Retina (tissue), 1 donor: ENCODE results near the gene CCDC178.
A peak's percentile ranks its signal among the peaks of the same experiment; 100 is the strongest.
"Not testable (repeated sequence)": the region's sequence is repeated elsewhere in the genome, so short reads cannot be mapped to it uniquely, and the experiment has no call there.

Experiments
- DNase-seq: peaks from one replicate; pipeline ENCODE4 v3.0.0-alpha.2; 2016

The CCDC178 gene

GRCh38 chr18:33350256-33350655 lies 90.3 kb downstream of the CCDC178 start:
- DNase-seq: no peak

GRCh38 chr18:33339733-33340132 lies 100.8 kb downstream of the CCDC178 start:
- not testable (repeated sequence) for DNase-seq

DNA sequence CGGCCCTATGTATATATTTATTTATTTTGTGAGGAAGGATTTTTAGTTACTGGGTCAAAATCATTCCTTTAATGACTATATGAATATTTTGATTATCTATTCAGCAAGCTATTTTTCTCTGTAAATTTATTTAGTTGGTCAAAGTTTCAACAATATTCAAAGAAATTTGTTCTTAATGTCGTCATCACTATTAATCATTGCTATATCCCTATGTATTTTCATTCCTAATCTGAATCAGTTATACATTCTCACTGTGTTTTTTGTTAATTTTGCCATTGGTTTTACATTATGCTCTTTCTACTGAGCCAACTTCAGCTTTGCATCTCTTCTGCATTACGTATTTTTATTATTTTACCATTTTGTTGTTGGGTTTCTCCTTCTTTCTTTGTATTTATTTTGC lies 105.7 kb downstream of the CCDC178 start:
- DNase-seq: no peak

- DNase-seq: no peak
Measured at GRCh38 chr18:33330711-33331110, 109.8 kb downstream of the CCDC178 start.

GRCh38 chr18:33326975-33327374 lies 113.5 kb downstream of the CCDC178 start:
- no peak for DNase-seq

GRCh38 chr18:33317640-33318039 lies 122.9 kb downstream of the CCDC178 start:
- DNase-seq: no peak

DNA sequence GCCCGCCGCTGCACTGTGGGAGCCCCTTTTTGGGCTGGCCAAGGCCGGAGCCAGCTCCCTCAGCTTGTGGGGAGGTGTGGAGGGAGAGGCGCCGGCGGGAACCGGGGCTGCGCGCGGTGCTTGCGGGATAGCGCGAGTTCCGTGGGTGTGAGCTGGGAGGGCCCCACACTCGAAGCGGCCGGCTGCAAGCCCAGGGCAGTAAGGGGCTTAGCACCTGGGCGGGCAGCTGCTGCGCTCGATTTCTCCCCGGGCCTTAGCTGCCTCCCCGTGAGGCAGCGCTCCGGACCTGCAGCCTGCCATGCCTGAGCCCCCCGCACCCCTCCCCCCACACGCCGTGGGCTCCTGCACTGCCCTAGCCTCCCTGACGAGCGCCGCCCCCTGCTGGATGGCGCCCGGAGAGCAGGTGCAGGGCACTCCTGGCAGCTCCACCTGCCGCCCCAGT lies 124.4 kb downstream of the CCDC178 start:
- no peak for DNase-seq

GRCh38 chr18:33307520-33307919 lies 133.0 kb downstream of the CCDC178 start:
- no peak for DNase-seq

- no peak for DNase-seq
Measured at GRCh38 chr18:33304277-33304676, 136.2 kb downstream of the CCDC178 start.

GRCh38 chr18:33291539-33291938 lies 149.0 kb downstream of the CCDC178 start:
- no peak for DNase-seq

DNA sequence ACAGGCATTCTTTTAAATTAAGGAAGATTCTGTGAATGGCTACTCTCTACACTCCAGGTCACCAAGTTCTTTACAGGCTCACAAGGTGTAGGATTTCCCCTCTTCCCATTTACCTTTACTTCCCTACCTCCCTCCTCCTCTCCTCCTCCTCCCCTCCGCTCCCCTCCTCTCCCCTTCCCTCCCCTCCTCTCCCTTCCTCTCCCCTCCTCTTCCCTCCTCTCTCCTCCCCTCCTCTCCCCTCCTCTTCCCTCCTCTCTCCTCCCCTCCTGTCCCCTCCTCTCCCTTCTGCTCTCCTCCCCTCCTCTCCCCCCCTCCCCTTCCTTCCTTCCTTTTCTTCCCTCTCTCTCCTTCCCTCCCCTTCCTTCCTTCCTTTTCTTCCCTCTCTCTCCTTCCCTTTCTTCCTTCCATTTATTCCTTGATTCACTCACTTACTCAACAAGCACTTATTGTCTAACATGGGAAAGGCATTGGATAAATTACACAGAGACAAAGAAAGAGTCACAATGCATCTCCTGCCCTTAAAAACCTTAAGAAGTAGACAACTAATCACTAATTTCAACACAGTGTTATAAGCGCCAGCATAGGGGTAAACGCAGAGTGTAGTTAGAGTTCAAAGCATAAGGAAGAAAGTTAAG lies 152.3 kb downstream of the CCDC178 start:
- no peak for DNase-seq

- DNase-seq: no peak
Measured at GRCh38 chr18:33282709-33283333, 157.7 kb downstream of the CCDC178 start.

- DNase-seq: no peak
Measured at GRCh38 chr18:33282142-33282541, 158.4 kb downstream of the CCDC178 start.

GRCh38 chr18:33277431-33277830 lies 163.1 kb downstream of the CCDC178 start:
- DNase-seq: no peak

- DNase-seq: no peak
Measured at GRCh38 chr18:33275843-33276242, 164.7 kb downstream of the CCDC178 start.

- DNase-seq: no peak
Measured at GRCh38 chr18:33270297-33270696, 170.2 kb downstream of the CCDC178 start.

DNA sequence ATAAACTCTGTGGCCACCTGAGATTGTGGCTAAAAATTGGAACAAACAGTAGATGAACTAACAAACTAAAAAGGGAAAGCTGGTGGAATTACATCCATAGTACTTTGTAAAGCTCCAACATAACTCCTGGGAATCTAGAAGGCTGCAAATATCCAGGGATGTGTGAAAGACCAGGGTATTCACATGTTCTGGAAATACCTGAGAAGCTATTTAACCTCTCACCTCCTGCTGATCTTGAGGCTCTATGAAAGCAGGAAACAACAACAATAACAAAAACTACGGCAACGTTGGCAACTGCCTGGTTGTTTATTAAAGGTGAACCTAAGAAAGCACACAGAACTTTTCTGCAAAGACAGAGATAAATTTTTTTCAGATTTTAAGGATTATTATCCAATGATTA lies 171.3 kb downstream of the CCDC178 start:
- no peak for DNase-seq

GRCh38 chr18:33264566-33264965 lies 176.0 kb downstream of the CCDC178 start:
- no peak for DNase-seq

DNA sequence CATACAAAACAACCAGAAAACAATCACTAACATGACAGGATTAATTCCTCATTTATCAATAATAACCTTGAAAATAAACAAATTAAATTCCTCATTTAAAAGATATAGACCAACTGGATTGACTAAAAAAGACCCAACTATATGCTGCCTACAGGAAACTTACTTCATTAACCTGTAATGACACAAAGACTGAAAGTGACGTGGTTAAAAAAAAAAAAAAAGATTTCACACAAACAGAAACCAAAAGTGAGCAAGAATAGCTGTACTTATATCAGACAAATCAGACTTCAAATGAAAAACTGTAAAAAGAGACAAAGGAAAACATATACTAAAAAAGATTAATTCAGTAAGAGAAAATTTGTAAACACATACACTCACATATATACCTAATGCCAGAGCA lies 201.2 kb downstream of the CCDC178 start:
- DNase-seq: no peak

GRCh38 chr18:33232318-33232626 lies 208.2 kb downstream of the CCDC178 start:
- no peak for DNase-seq

DNA sequence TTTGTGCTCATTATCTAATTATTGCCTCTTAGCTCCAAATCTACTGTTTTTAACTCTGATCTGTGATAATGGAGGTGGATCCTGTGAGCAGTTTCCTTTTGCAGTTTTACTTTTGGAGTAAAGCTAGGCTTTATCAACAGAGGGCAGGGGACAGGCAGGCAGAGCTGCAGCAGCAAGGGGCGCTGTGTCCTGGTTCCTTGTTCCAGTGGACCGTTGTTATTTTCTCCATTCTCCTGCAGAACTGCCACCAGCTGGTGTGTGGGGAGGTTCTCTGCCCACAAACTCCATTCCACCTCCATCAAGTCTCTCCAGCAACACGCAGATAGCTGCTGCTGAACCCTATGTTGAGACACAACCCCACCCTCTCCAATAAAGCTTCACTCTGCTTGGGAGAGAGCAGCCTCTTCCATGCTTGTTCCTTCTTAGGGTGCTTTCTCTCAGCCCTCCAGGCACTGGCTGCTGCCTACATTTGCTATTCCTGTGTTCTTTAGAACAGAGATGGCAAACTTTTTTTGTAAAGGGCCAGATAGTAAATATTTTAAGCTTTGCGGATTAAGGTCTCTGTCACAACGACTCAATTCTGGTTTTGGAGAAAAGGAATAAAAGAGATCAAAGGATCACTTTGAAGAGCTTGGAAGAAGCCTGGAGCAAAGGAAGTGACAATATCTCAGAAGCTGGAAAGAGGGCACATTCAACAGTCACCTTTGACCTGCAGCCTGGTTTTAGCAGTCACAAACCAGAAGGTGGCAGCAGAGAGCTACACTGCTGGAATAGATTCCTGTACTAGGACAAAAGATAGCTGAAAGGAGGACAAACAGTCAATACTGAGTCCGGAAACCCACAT lies 208.8 kb downstream of the CCDC178 start:
- DNase-seq: peak; percentile 77

GRCh38 chr18:33212363-33212762 lies 228.2 kb downstream of the CCDC178 start:
- DNase-seq: no peak

DNA sequence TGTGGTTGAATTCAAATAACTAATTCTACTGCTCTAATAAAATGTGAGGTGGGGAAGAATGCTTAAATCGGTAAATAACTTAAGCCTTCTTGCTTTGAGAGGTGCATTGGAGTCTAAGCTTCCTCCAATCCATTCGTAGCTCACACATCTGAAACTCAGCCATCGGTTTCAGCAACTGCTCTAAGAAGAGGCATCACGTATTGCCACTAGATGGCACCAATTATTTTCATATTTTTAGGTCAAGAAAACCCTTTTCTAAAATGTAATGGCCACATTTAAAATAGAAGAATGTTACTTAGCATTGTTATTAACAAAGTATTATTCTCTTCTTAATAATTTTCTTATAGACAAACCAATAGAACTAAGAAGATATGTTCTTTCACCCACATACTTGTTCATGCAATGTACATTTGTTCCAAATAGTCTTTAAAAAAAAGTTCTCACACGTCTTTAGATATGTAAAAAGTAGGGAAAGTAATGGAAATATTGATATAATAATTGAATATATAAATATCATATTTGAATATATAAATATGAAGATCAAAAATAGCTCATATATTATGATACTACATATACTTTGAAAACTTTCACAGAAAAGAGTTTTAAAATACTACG lies 229.8 kb downstream of the CCDC178 start:
- no peak for DNase-seq

DNA sequence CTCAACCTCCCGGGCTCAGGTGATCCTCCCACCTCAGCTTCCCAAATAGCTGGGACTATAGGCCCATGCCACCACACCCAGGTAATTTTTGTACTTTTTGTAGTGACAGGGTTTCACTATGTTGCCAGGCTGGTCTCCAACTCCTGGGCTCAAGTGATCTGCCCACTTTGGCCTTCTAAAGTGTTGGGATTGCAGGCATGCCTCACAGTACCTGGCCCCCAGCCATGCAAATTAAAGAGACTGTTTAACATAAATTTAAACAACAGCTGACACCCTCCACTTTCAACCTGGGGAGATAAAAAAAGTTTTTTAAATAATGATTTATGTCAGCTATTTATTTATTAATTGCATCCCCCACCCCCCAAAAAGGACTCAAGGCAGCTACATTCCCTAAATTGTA lies 234.7 kb downstream of the CCDC178 start:
- no peak for DNase-seq
